PC-3 (cell line): ENCODE results near the gene GIPC3.

Experiments used
- CTCF ChIP-seq: fragments of 300-600 bp; sonication (generic); conservative IDR thresholded peaks from 2 replicates; pipeline ENCODE4 v1.5.1; 2017; ENCODE audit warnings: antibody characterized with exemption, low read depth, mild to moderate bottlenecking, low read length
- EZH2 ChIP-seq: fragments of 300-600 bp; sonication (generic); IDR thresholded peaks from one replicate; pipeline ENCODE4 v1.6.1; 2017; ENCODE audit warnings: antibody characterized with exemption, mild to moderate bottlenecking, low read length; ENCODE audit not compliant: unreplicated experiment
- EZH2phosphoT487 ChIP-seq: fragments of 300-600 bp; sonication (generic); IDR thresholded peaks from 2 replicates; pipeline ENCODE4 v1.6.1; 2018; ENCODE audit warnings: mild to moderate bottlenecking, antibody characterized with exemption, low read length, borderline replicate concordance

- no peak for TF ChIP-seq EZH2
- no peak for TF ChIP-seq CTCF
- TF ChIP-seq EZH2phosphoT487: no peak
Measured at GRCh38 chr19:3627351-3627723, 42.1 kb downstream of the GIPC3 start.
